Mesodermal cell (in vitro differentiated cells): ENCODE measurements around the gene ANK3.
A peak's percentile ranks its signal among the peaks of the same experiment; 100 is the strongest.

ENCODE experiments used
- H3K27ac ChIP-seq: 2 replicates; pipeline ENCODE4 v1.7.0; 2013; ENCODE audit warnings: mild to moderate bottlenecking, low read depth, low read length, moderate library complexity; ENCODE audit not compliant: severe bottlenecking
- H3K36me3 ChIP-seq: 2 replicates; pipeline ENCODE4 v1.7.1; 2013; ENCODE audit warnings: mild to moderate bottlenecking, low read length, moderate library complexity; ENCODE audit not compliant: control insufficient read depth, insufficient read depth
- H3K4me1 ChIP-seq: one replicate; pipeline ENCODE4 v1.7.1; 2013; ENCODE audit warnings: mild to moderate bottlenecking, low read length; ENCODE audit not compliant: insufficient read depth, control insufficient read depth, poor library complexity, severe bottlenecking
- H3K4me3 ChIP-seq: 2 replicates; pipeline ENCODE4 v1.7.0; 2013; ENCODE audit warnings: low read length, control low read depth, mild to moderate bottlenecking; ENCODE audit not compliant: insufficient read depth, poor library complexity, severe bottlenecking; ENCODE audit errors: extremely low read depth
- H3K9me3 ChIP-seq: 2 replicates; pipeline ENCODE4 v1.7.1; 2013; ENCODE audit warnings: mild to moderate bottlenecking, low read length, moderate library complexity; ENCODE audit not compliant: control insufficient read depth
- WGBS, 2 experiments: methylation state at CpG; one replicate each; pipeline ENCODE4 v1.1.5; 2013; ENCODE audit warnings: missing lambda C conversion rate in 2 of 2; ENCODE audit not compliant: insufficient coverage in 2 of 2; 5-methylcytosine and 5-hydroxymethylcytosine counted together

Gene ANK3

DNA sequence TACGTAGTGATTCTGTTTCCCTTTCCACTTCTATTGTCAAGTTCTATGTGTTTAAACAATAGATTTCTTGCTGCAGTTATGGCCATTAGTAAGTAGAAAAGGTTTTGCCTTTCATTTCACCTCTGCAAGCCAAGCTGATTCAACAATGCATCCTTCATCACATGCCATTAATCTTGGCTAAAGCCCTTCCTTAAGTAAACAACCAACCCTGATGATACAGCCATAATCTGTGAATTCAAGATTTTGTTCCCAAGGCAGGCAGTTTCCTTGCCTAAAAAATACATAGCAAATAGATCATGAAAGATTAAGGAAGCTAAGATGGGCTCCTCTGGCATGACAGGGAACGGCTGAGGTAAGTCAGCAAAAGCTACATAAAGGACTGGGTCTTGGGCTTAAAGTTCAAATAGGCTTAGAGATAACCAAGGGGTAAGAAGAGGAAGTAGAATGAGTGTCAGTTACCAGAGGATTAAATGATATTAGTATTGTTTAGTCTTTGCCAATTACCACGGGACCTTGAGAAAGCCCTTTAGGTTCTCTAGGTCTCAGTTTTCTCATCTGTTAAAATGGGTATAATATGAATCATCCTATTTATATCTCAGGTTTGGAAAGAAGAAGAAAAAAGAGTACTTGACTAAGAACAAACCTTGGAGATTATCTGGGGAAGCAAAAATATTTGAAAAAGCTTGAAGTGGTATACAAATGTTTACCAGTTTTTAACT, 35.9 kb upstream of the ANK3 start:
- H3K36me3 ChIP-seq, result no peaks in the 10 kb centered on the region
- H3K9me3 ChIP-seq, result no peaks in the 10 kb centered on the region
- no peak overlapping the region for H3K27ac ChIP-seq
- H3K4me1 ChIP-seq, result peaks cover 49% of the 10 kb centered on the region
- 92 to 100% methylated on average over 1 of the region's 3 CpGs for WGBS, 2 experiments
- H3K4me3 ChIP-seq, result no peak overlapping the region

DNA sequence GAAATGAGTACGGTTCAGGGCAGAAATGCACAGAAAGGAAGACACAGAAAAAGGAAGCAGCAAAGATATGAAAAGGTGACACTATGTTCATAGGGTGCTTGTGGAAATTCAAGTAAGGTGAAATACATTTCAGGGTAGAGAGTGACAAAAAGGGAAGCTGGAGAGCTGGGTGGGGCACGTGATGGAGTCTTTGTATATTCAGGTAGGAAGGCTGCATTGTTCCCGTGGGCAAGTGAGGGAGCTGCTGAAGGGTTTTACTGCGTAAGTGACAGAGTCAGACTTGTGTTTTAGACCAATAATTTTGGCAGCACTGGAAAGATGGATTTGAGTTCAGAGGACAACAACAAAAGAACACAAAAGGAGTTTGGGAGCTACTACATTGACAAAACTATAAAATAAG, 35.3 kb upstream of the ANK3 start:
- peaks cover 45% of the 10 kb centered on the region for H3K4me1 ChIP-seq
- no peaks in the 10 kb centered on the region for H3K9me3 ChIP-seq
- H3K27ac ChIP-seq, result no peak overlapping the region
- H3K36me3 ChIP-seq, result no peaks in the 10 kb centered on the region
- WGBS, 2 experiments, result 56 to 59% methylated on average over 4 of the region's 4 CpGs
- no peak overlapping the region for H3K4me3 ChIP-seq

DNA sequence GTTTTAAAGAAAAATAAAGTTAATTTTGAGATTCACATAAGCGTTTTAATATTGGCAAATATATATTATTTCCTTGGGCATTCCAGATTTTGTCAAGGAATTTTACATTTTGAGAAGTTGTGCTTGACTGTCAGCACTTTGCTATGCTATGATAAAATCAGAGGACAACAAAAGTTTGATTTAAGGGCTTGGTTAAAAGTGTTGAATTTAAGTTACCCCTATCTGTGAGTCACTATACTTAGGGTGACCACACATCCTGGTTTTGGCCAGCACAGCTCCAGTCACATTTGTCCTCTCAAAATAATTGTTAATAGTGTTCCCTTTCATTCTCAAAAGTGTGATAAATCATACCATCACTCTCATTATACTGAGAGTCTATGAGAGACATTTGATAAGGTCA, 34.2 kb upstream of the ANK3 start:
- no peaks in the 10 kb centered on the region for H3K36me3 ChIP-seq
- no CpG with 5 or more reads among the region's 1 CpG for whole genome bisulfite sequencing, 2 experiments
- no peak overlapping the region for H3K4me3 ChIP-seq
- no peak overlapping the region for H3K27ac ChIP-seq
- H3K4me1 ChIP-seq, result peaks cover 36% of the 10 kb centered on the region
- H3K9me3 ChIP-seq, result no peaks in the 10 kb centered on the region

DNA sequence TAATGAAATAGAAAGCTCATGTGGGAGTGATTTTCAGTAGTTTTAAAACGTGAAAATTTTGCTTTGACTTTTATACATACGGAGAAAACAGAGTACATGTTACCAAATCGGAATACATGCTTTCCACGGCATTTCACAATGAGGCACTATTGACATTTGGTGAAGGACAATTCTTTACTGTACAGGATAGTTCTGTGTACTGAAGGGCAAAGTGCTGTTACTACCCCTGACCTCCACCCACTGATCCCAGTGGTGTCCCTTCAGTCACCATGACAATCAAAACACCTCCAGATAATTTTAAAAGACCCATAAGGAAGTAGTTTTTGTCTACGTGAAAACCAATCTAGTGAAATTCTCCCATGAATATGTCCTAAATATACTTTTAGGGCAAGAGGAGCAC, 33.1 kb upstream of the ANK3 start:
- WGBS, 2 experiments, result 92% methylated on average over 4 of the region's 5 CpGs; no CpG with 5 or more reads in 1 of the 2 experiments
- H3K9me3 ChIP-seq, result no peaks in the 10 kb centered on the region
- H3K4me3 ChIP-seq, result no peak overlapping the region
- H3K27ac ChIP-seq, result no peak overlapping the region
- peaks cover 25% of the 10 kb centered on the region for H3K4me1 ChIP-seq
- H3K36me3 ChIP-seq, result no peaks in the 10 kb centered on the region

DNA sequence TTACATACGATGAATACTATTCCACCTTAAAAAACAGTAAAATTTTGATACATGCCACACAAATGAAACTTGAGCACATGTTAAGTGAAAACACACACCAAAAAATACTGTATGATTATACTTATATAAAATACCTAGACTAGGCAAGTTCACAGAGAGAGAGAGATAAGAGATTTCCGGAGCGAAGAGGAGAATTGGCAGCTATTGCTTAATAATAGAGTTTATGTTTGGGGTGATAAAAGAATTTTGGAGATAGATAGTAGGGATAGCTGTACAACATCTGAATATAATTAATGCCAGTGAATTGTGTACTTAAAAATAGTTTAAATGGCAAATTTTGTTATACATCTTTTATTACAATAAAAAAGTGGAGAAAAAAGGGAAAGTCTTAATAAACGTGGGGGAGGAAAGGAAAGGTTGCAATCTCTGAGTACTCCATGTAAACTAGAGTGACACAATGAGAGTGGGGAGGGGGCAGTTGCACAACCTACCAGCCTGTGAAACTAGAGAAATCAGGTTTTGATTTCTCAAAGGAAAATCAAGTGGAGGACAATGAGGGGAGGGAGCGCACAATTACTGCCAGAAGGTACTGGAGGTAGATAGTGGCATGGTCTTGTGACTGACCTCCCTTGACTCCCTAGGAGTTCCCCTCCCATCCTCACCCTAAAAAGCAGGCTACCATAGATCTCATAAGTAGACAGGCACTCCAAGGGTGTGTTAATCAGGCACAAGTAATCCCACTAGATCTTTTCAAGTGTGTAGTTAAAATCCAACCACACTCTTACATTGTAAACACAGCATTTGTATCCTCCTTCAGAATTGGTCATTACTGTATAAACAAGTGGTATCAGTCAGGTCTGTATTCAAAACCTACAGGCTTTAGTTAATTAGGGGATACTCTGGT, 31.6 kb upstream of the ANK3 start:
- 80 to 95% methylated on average over 1 to 2 of the region's 5 CpGs for WGBS, 2 experiments
- Histone ChIP-seq H3K4me3 (no peak overlapping the region), H3K36me3 (no peaks in the 10 kb centered on the region), H3K27ac (no peak overlapping the region), H3K4me1 (peaks cover 22% of the 10 kb centered on the region), H3K9me3 (no peaks in the 10 kb centered on the region)

DNA sequence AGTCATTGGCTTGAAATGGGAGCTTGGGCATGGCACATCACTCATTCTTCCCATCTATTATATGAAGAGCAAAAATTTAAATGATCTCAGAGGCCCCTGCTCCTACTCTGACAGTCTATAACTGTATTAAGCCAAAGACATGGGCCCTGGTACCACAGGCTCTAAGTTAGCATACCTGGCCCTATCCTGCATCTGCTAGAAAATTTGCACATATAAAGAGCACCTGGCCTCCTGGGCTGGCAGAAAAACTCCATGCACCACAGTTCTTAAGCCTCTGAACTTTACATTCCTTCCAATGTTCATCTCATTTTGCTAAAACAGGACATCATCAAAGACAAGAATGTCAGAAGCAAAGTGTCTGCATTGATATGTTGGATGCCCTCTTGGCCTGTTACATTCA, 29.6 kb upstream of the ANK3 start:
- Histone ChIP-seq H3K9me3 (no peaks in the 10 kb centered on the region), H3K4me3 (no peak overlapping the region), H3K27ac (no peak overlapping the region), H3K4me1 (peaks cover 38% of the 10 kb centered on the region), H3K36me3 (no peaks in the 10 kb centered on the region)

DNA sequence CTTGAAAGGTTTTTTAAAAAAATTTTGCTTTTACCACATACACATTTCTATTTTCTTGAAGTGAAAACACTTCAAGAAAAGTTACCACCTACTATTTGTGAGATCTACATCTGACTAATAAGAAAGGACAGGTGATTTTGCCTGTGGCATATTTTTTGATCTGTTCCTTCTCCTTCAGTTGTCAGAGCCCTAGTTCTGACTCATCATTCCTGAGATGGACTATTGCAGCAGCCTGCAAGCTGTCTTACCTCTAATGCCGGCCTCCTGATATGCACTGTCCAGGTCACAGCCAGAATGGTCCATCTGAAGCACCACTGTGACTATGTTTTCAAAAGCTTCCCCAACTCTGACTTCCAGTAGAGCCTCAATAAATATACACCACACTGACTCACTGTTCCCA, 28.2 kb upstream of the ANK3 start:
- Histone ChIP-seq H3K4me1 (peaks cover 36% of the 10 kb centered on the region), H3K27ac (no peak overlapping the region), H3K9me3 (no peaks in the 10 kb centered on the region), H3K4me3 (no peak overlapping the region), H3K36me3 (no peaks in the 10 kb centered on the region)
- WGBS, 2 experiments, result 88% methylated on average over 1 of the region's 1 CpG

DNA sequence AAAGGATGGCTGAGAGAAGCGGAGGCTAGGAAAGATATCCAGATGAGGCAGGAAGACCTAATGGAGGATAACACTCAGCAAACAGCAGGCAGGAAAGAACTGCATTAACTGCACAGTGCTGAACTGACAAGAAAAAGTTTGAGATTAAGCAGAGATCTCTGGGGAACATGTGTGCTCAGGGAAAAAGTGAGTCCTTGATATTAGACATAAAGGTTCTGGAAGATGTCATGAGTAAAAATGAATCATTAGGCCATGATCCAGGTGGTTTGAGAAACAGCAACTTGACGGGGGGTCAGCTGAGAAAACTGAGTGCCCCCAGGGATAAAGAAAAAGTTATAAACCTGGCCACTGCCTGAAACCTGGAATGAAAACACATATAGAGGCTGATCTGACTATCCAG, 27.3 kb upstream of the ANK3 start:
- H3K4me3 ChIP-seq, result no peak overlapping the region
- 93 to 95% methylated on average over 1 to 2 of the region's 2 CpGs for WGBS, 2 experiments
- peaks cover 36% of the 10 kb centered on the region for H3K4me1 ChIP-seq
- H3K27ac ChIP-seq, result peak overlapping the region; percentile 41
- no peaks in the 10 kb centered on the region for H3K36me3 ChIP-seq
- no peaks in the 10 kb centered on the region for H3K9me3 ChIP-seq

DNA sequence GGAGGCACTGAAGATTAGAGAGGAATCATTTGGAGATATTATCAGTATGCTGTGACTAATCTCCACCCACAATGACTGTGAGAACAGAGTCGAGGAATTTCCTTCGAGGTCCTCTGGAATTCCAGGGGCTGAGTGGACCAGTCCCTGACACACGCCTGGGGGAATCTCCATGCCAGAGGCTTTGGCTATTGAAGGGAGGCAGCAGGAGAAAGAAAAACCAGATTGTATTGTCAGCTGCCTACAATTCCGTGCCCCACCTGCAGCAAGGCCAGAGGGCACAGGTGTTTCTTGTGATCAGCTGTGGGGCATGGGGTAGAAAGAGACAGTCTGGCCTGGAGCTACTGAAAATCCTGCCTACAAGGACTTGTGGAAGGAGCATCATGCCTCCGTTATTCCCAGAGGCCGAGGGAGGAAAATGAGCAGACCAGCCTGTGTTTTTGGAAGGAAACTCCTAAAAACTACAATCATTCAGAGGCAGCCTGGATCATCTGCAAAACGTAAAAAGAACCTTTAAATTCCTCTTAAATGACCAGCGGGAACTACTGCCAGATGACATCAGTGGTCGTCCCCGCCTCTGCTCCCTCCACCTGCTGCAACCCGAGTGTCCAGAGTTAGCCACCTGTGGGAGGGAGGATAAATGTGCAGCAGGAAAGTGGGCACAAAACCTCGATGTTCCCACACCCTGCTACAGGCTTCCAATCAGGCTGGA, 25.4 kb upstream of the ANK3 start:
- Histone ChIP-seq H3K4me3 (no peak overlapping the region), H3K36me3 (no peaks in the 10 kb centered on the region), H3K4me1 (peaks cover 36% of the 10 kb centered on the region), H3K27ac (peak overlapping the region; percentile 91), H3K9me3 (no peaks in the 10 kb centered on the region)
- 48 to 69% methylated on average over 5 to 7 of the region's 12 CpGs for WGBS, 2 experiments

DNA sequence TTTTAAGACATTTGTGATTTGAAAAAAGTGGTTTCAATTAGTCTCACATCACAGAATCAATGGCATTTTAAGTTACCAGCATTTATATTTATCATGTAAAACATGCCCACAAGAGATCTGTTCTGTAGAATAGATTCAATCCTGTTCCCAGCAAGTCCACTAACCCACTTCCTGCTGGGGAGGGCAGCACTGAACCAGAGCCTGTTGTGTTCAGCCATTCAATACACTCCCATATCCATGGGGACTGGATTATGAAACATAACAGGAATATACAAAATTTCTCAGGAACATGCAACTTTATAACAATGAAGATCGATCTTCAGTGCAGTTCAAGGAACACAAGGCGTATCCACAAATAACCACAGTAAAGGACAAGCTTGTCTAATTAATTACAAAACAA, 24.4 kb upstream of the ANK3 start:
- Histone ChIP-seq H3K9me3 (no peaks in the 10 kb centered on the region), H3K4me1 (peaks cover 36% of the 10 kb centered on the region), H3K27ac (peak overlapping the region; percentile 91), H3K36me3 (no peaks in the 10 kb centered on the region), H3K4me3 (no peak overlapping the region)
- no CpG with 5 or more reads among the region's 2 CpGs for WGBS, 2 experiments
